Sigmoid colon (tissue), 4 donors: Measurements from ENCODE around the gene MTUS2.

Experiments used
- EP300 ChIP-seq, 4 donors: sonication (generic); formaldehyde crosslinking; IDR thresholded peaks; one replicate each; pipeline ENCODE4 v1.6.1; 2017; ENCODE audit warnings: antibody characterized with exemption in 4 of 4
- POLR2A ChIP-seq, 2 donors: fragments of 450-650 bp; IDR thresholded peaks; one replicate each; pipeline ENCODE4 v1.6.1; 2016; ENCODE audit warnings: antibody characterized with exemption in 2 of 2, mild to moderate bottlenecking in 2 of 2, moderate library complexity in 2 of 2
- POLR2AphosphoS5 ChIP-seq, 4 donors: sonication (generic); formaldehyde crosslinking; IDR thresholded peaks; one replicate each; pipeline ENCODE4 v1.6.1; 2017; ENCODE audit warnings: antibody characterized with exemption in 4 of 4
- TF ChIP-seq, protein P1 (sequence below), 4 experiments: fragments of 450-650 bp in 3 of 4; fragments of 200-600 bp in 1 of 4; IDR thresholded peaks; one replicate each; pipeline ENCODE4 v1.5.1; 2016 to 2019; ENCODE audit warnings: antibody characterized with exemption in 4 of 4, mild to moderate bottlenecking in 3 of 4, moderate library complexity in 2 of 4

DNA sequence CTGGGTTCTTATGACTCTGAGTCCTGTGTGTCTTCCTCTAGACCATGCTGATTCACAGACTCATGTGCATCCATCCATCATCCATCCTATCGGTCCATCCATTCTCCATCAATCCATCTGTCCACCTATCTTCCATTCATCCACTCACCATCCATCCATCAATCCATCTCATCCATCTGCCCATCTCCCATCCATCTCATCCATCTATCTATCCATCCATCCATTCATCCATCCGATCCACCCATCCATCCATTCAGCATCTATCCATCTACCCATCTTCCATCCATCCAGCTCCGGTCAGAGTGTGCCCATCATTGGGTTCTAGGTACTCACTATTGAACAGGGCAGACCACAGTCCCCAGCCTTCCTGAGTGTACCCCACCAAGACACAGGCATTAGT is 699.8 kb downstream of the MTUS2 start:
- TF ChIP-seq EP300 (IDR thresholded peaks at IDR 0.05) = no peak
- TF ChIP-seq, protein P1, sequence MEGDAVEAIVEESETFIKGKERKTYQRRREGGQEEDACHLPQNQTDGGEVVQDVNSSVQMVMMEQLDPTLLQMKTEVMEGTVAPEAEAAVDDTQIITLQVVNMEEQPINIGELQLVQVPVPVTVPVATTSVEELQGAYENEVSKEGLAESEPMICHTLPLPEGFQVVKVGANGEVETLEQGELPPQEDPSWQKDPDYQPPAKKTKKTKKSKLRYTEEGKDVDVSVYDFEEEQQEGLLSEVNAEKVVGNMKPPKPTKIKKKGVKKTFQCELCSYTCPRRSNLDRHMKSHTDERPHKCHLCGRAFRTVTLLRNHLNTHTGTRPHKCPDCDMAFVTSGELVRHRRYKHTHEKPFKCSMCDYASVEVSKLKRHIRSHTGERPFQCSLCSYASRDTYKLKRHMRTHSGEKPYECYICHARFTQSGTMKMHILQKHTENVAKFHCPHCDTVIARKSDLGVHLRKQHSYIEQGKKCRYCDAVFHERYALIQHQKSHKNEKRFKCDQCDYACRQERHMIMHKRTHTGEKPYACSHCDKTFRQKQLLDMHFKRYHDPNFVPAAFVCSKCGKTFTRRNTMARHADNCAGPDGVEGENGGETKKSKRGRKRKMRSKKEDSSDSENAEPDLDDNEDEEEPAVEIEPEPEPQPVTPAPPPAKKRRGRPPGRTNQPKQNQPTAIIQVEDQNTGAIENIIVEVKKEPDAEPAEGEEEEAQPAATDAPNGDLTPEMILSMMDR (IDR thresholded peaks at IDR 0.05) = no peak
- no peak for TF ChIP-seq POLR2A (IDR thresholded peaks at IDR 0.05)
- TF ChIP-seq POLR2AphosphoS5 (IDR thresholded peaks at IDR 0.05) = no peak
